Trophoblast cell (in vitro differentiated cells and primary cell): ENCODE measurements around the gene LRRC2.

Experiments
- DNase-seq, 2 donors: peaks; one replicate each; pipeline ENCODE4 v3.0.0-alpha.2; 2016
- H2AFZ ChIP-seq: 2 replicates; pipeline ENCODE4 v1.6.1; 2013; ENCODE audit warnings: low read length, moderate library complexity, mild to moderate bottlenecking; ENCODE audit not compliant: insufficient read depth, poor library complexity
- H2AK5ac ChIP-seq: 2 replicates; pipeline ENCODE4 v1.6.1; 2013; ENCODE audit warnings: mild to moderate bottlenecking, low read length
- H2BK120ac ChIP-seq: 2 replicates; pipeline ENCODE4 v1.6.1; 2013; ENCODE audit warnings: low read length, mild to moderate bottlenecking, moderate library complexity; ENCODE audit not compliant: insufficient read depth, poor library complexity
- H2BK12ac ChIP-seq: 2 replicates; pipeline ENCODE4 v1.6.1; 2013; ENCODE audit warnings: mild to moderate bottlenecking, low read length, moderate library complexity
- H2BK5ac ChIP-seq: 2 replicates; pipeline ENCODE4 v1.6.1; 2013; ENCODE audit warnings: low read length, low read depth, moderate library complexity, mild to moderate bottlenecking; ENCODE audit not compliant: poor library complexity
- H3K14ac ChIP-seq: 2 replicates; pipeline ENCODE4 v1.6.1; 2013; ENCODE audit warnings: mild to moderate bottlenecking, low read length
- H3K18ac ChIP-seq: 2 replicates; pipeline ENCODE4 v1.6.1; 2013; ENCODE audit warnings: mild to moderate bottlenecking, low read length
- H3K23ac ChIP-seq: 2 replicates; pipeline ENCODE4 v1.6.1; 2013; ENCODE audit warnings: low read length
- H3K27ac ChIP-seq: 2 replicates; pipeline ENCODE4 v1.5.1; 2013; ENCODE audit warnings: low read depth, mild to moderate bottlenecking, inconsistent platforms, low read length, moderate library complexity
- H3K27me3 ChIP-seq: 2 replicates; pipeline ENCODE4 v1.6.1; 2013; ENCODE audit warnings: inconsistent platforms, mild to moderate bottlenecking, low read length, moderate library complexity; ENCODE audit not compliant: insufficient read depth
- H3K36me3 ChIP-seq, 2 experiments: 1 replicate in 1 of 2; 2 replicates in 1 of 2; pipeline ENCODE4 v1.6.1; 2013; ENCODE audit warnings: low read length in 2 of 2, mild to moderate bottlenecking in 2 of 2, moderate library complexity in 1 of 2; ENCODE audit not compliant: insufficient read depth in 2 of 2, control insufficient read depth in 1 of 2
- H3K4ac ChIP-seq: 2 replicates; pipeline ENCODE4 v1.6.1; 2013; ENCODE audit warnings: low read depth, mild to moderate bottlenecking, low read length, moderate library complexity
- H3K4me1 ChIP-seq, 2 experiments: 1 replicate in 1 of 2; 2 replicates in 1 of 2; pipeline ENCODE4 v1.6.1; 2013; ENCODE audit warnings: low read length in 2 of 2, mild to moderate bottlenecking in 2 of 2, moderate library complexity in 1 of 2; ENCODE audit not compliant: insufficient read depth in 2 of 2, control insufficient read depth in 1 of 2
- H3K4me2 ChIP-seq: 2 replicates; pipeline ENCODE4 v1.6.1; 2013; ENCODE audit warnings: inconsistent platforms, mild to moderate bottlenecking, low read length, moderate library complexity
- H3K4me3 ChIP-seq: 2 replicates; pipeline ENCODE4 v1.5.1; 2013; ENCODE audit warnings: mild to moderate bottlenecking, low read depth, low read length, inconsistent platforms
- H3K79me1 ChIP-seq: one replicate; pipeline ENCODE4 v1.6.1; 2013; ENCODE audit warnings: low read length
- H3K79me2 ChIP-seq: 2 replicates; pipeline ENCODE4 v1.6.1; 2013; ENCODE audit warnings: low read length, mild to moderate bottlenecking; ENCODE audit not compliant: control insufficient read depth, insufficient read depth, poor library complexity
- H3K9ac ChIP-seq: 2 replicates; pipeline ENCODE4 v1.6.1; 2013; ENCODE audit warnings: mild to moderate bottlenecking, low read length
- H3K9me3 ChIP-seq: 2 replicates; pipeline ENCODE4 v1.6.1; 2013; ENCODE audit warnings: low read depth, mild to moderate bottlenecking, control low read depth, inconsistent platforms, low read length; ENCODE audit not compliant: insufficient read depth
- H4K12ac ChIP-seq: 2 replicates; pipeline ENCODE4 v1.6.1; 2013; ENCODE audit warnings: low read depth, mild to moderate bottlenecking, low read length, moderate library complexity
- H4K8ac ChIP-seq: 2 replicates; pipeline ENCODE4 v1.6.1; 2013; ENCODE audit warnings: low read depth, mild to moderate bottlenecking, low read length, moderate library complexity
- H4K91ac ChIP-seq: one replicate; pipeline ENCODE4 v1.6.1; 2013; ENCODE audit warnings: low read depth, mild to moderate bottlenecking, low read length, moderate library complexity
- WGBS: extraction: QIAGEN DNeasy Blood & Tissue Kit; methylation state at CpG from one replicate; pipeline ENCODE4 v1.1.7; 2013; ENCODE audit warnings: missing lambda C conversion rate; ENCODE audit not compliant: insufficient read length, insufficient coverage; ENCODE audit errors: extremely low coverage; 5-methylcytosine and 5-hydroxymethylcytosine counted together

LRRC2 gene

GRCh38 chr3:46558184-46559043 is 7.7 kb downstream of the LRRC2 start:
- peak; percentile 91 to 98 for DNase-seq
- H2BK12ac ChIP-seq = no peak overlapping the region

DNA sequence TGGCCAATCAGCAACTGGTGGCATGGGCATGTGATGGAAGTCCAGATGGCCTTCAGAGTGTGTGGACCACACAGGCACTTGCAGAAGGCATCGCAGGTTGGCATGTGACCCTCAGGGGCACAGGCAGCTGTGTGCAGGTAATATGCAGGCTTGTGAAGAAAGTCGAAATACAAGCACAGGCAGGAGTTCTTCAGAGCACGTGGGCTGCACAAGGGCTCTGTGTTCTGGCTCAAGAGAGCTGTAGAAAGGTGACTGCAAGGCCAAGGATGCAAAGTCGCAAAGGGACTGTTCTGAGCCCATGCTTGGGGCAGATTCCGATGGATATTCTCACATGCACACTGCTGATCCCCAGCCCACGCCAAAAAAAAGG is 8.3 kb downstream of the LRRC2 start:
- H3K79me1 ChIP-seq = peaks cover 2% of the 10 kb centered on the region
- no peak overlapping the region for H3K4me2 ChIP-seq
- H3K4ac ChIP-seq = no peak overlapping the region
- H3K23ac ChIP-seq = no peak overlapping the region
- no peak overlapping the region for H4K91ac ChIP-seq
- no peak overlapping the region for H3K4me3 ChIP-seq
- DNase-seq = no peak
- no peak overlapping the region for H3K18ac ChIP-seq
- H3K4me1 ChIP-seq = no peaks in the 10 kb centered on the region
- H3K14ac ChIP-seq = no peak overlapping the region
- H2BK12ac ChIP-seq = no peak overlapping the region
- H3K9ac ChIP-seq = no peak overlapping the region
- H2AFZ ChIP-seq = no peak overlapping the region
- no peak overlapping the region for H2BK120ac ChIP-seq
- no peak overlapping the region for H2AK5ac ChIP-seq
- no peaks in the 10 kb centered on the region for H3K27me3 ChIP-seq
- no peaks in the 10 kb centered on the region for H3K9me3 ChIP-seq
- no CpG with 5 or more reads among the region's 6 CpGs for WGBS
- no peak overlapping the region for H3K27ac ChIP-seq
- no peaks in the 10 kb centered on the region for H3K79me2 ChIP-seq
- H4K12ac ChIP-seq = no peak overlapping the region
- no peak overlapping the region for H4K8ac ChIP-seq
- no peaks in the 10 kb centered on the region for H3K36me3 ChIP-seq
- H2BK5ac ChIP-seq = no peak overlapping the region

More at GRCh38 chr3:46558184-46559043, 7.7 kb downstream of the LRRC2 start:
- Histone ChIP-seq H3K79me2 (no peaks in the 10 kb centered on the region), H3K4me1 (no peaks in the 10 kb centered on the region), H3K27ac (no peak overlapping the region), H3K4me2 (peak overlapping the region; percentile 52), H3K23ac (no peak overlapping the region), H3K9ac (no peak overlapping the region), H2AFZ (peak overlapping the region; percentile 48), H4K91ac (no peak overlapping the region), H2AK5ac (no peak overlapping the region), H2BK5ac (no peak overlapping the region), H3K4me3 (no peak overlapping the region), H2BK120ac (no peak overlapping the region), H3K79me1 (peaks cover 2% of the 10 kb centered on the region), H3K9me3 (no peaks in the 10 kb centered on the region), H3K18ac (no peak overlapping the region), H3K14ac (no peak overlapping the region), H3K27me3 (no peaks in the 10 kb centered on the region), H3K36me3 (no peaks in the 10 kb centered on the region), H4K8ac (peak overlapping the region; percentile 84), H3K4ac (no peak overlapping the region), H4K12ac (peak overlapping the region; percentile 74)
- WGBS = no CpG with 5 or more reads among the region's 22 CpGs

DNA sequence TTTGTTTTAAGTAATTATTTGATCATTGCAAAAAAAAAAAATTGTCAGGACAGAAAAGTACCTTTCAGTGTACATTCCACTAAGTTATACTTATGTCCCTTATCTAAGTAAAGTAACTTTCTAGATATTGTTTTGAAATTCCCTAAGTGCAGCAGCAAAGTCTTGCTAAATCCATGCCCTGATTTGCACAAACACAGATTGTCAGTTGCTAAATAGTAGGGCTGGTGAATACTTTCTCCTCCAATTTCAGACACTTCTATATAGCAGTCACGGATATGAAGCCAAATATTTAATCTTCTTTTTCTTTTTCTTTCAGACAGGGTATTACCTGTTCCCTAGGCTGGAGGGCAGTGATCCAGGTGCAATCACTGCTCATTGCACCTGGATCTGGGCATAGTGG is 12.9 kb downstream of the LRRC2 start:
- DNase-seq = peak; percentile 43 to 74
- Histone ChIP-seq H3K79me2 (no peaks in the 10 kb centered on the region), H3K4ac (no peak overlapping the region), H3K4me2 (no peak overlapping the region), H3K36me3 (no peaks in the 10 kb centered on the region), H3K18ac (no peak overlapping the region), H3K4me1 (peaks cover 2 to 4% of the 10 kb centered on the region in 2 experiments), H3K79me1 (peaks cover 1% of the 10 kb centered on the region), H4K91ac (no peak overlapping the region), H2BK5ac (no peak overlapping the region), H3K27ac (no peak overlapping the region), H3K4me3 (no peak overlapping the region), H3K14ac (no peak overlapping the region), H4K12ac (no peak overlapping the region), H2AK5ac (no peak overlapping the region), H2BK12ac (no peak overlapping the region), H4K8ac (no peak overlapping the region), H3K27me3 (no peaks in the 10 kb centered on the region), H3K9me3 (no peaks in the 10 kb centered on the region), H3K9ac (no peak overlapping the region), H2BK120ac (no peak overlapping the region), H3K23ac (no peak overlapping the region), H2AFZ (no peak overlapping the region)
- no CpG with 5 or more reads among the region's 1 CpG for WGBS

- no peak for DNase-seq
- Histone ChIP-seq H3K23ac (no peak overlapping the region), H2AK5ac (no peak overlapping the region), H3K4ac (no peak overlapping the region), H3K79me1 (peaks cover 1% of the 10 kb centered on the region), H3K9me3 (no peaks in the 10 kb centered on the region), H3K4me3 (no peak overlapping the region), H2BK5ac (no peak overlapping the region), H3K79me2 (no peaks in the 10 kb centered on the region), H3K18ac (no peak overlapping the region), H3K27me3 (no peaks in the 10 kb centered on the region), H2BK12ac (no peak overlapping the region), H4K91ac (no peak overlapping the region), H2AFZ (no peak overlapping the region), H2BK120ac (no peak overlapping the region), H4K8ac (no peak overlapping the region), H3K27ac (no peak overlapping the region), H3K14ac (no peak overlapping the region), H3K9ac (no peak overlapping the region), H4K12ac (no peak overlapping the region), H3K4me2 (no peak overlapping the region), H3K36me3 (no peaks in the 10 kb centered on the region), H3K4me1 (peaks cover 2 to 4% of the 10 kb centered on the region in 2 experiments)
- no CpG with 5 or more reads among the region's 1 CpG for WGBS
Observed at GRCh38 chr3:46552538-46552937, 13.6 kb downstream of the LRRC2 start.
